GM12878 (cell line): ENCODE results near the gene EPHA1.

Experiments
- CHD2 ChIP-seq: IDR thresholded peaks from 2 replicates; pipeline ENCODE4 v1.6.1; 2011; ENCODE audit warnings: low read depth, low read length, improper control_type of control experiment, borderline replicate concordance
- CTCF ChIP-seq, 3 experiments: IDR thresholded peaks in 2 of 3; conservative IDR thresholded peaks in 1 of 3; 2 replicates each; pipeline ENCODE4 v1.5.1; 2011; ENCODE audit warnings: low read depth in 3 of 3, low read length in 3 of 3, mild to moderate bottlenecking in 3 of 3, control low read depth in 2 of 3, moderate library complexity in 2 of 3, inconsistent platforms in 1 of 3, mixed read lengths in 1 of 3; ENCODE audit not compliant: control insufficient read depth in 2 of 3, insufficient read depth in 1 of 3; ENCODE audit errors: extremely low read depth in 1 of 3
- EGR1 ChIP-seq, 2 experiments: IDR thresholded peaks; 1 replicate in 1 of 2; 2 replicates in 1 of 2; pipeline ENCODE4 v1.6.1; 2011 to 2012; ENCODE audit warnings: low read depth in 2 of 2, low read length in 2 of 2, borderline replicate concordance in 1 of 2, mild to moderate bottlenecking in 1 of 2, moderate library complexity in 1 of 2
- EZH2 ChIP-seq: IDR thresholded peaks from 2 replicates; pipeline ENCODE4 v1.6.1; 2012; ENCODE audit warnings: low read depth, mild to moderate bottlenecking, control low read depth, inconsistent platforms, low read length, borderline replicate concordance; ENCODE audit not compliant: control insufficient read depth
- HCFC1 ChIP-seq: fragments of 150-350 bp; IDR thresholded peaks from 2 replicates; pipeline ENCODE4 v1.6.1; 2014; ENCODE audit warnings: low read length
- NKRF ChIP-seq: fragments of 450-650 bp; conservative IDR thresholded peaks from 2 replicates; pipeline ENCODE4 v1.6.1; 2017; ENCODE audit warnings: mild to moderate bottlenecking, moderate library complexity
- POLR2AphosphoS5 ChIP-seq: IDR thresholded peaks from 2 replicates; pipeline ENCODE4 v1.6.1; 2011; ENCODE audit warnings: mild to moderate bottlenecking, low read length, inconsistent platforms
- RAD21 ChIP-seq: IDR thresholded peaks from 2 replicates; pipeline ENCODE4 v1.6.1; 2011; ENCODE audit warnings: mild to moderate bottlenecking, low read depth, low read length, moderate library complexity; ENCODE audit not compliant: insufficient read depth
- RELA ChIP-seq: fragments of 450-650 bp; IDR thresholded peaks from 2 replicates; pipeline ENCODE4 v1.8.0; 2014; ENCODE audit warnings: borderline replicate concordance; ENCODE audit not compliant: partially characterized antibody
- TCF7 ChIP-seq: IDR thresholded peaks from 2 replicates; pipeline ENCODE4 v1.6.1; 2014; ENCODE audit warnings: antibody characterized with exemption, borderline replicate concordance
- ZNF592 ChIP-seq: fragments of 450-650 bp; IDR thresholded peaks from 2 replicates; pipeline ENCODE4 v1.6.1; 2017; ENCODE audit warnings: mild to moderate bottlenecking, moderate library complexity

- TF ChIP-seq EZH2 (no peak), HCFC1 (no peak), NKRF (no peak), ZNF592 (no peak), TCF7 (no peak), CHD2 (no peak), RELA (no peak), POLR2AphosphoS5 (no peak), CTCF (IDR thresholded peaks at IDR 0.05 in 2 of 3, conservative IDR thresholded peaks at IDR 0.05 in 1 of 3; ENCODE audit: control insufficient read depth in 2 of 3, extremely low read depth in 1 of 3, insufficient read depth in 1 of 3, low read depth in 3 of 3, low read length in 3 of 3) (no peak), EGR1 (IDR thresholded peaks at IDR 0.05; ENCODE audit: borderline replicate concordance in 1 of 2, low read depth in 2 of 2, low read length in 2 of 2) (no peak), RAD21 (no peak)
Observed at GRCh38 chr7:143435266-143435665, 26.6 kb upstream of the EPHA1 start.
